Measurements from ENCODE around the gene MAD2L1BP.
"Not testable (repeated sequence)": the region's sequence is repeated elsewhere in the genome, so short reads cannot be mapped to it uniquely, and the experiment has no call there.

Gene MAD2L1BP

GRCh38 chr6:43627008-43627825 lies 8.4 kb upstream of the MAD2L1BP start:
- DNase-seq (ENCODE audit: low spot score), result no peak

- DNase-seq (ENCODE audit: low spot score), result peak; percentile 70
Measured at GRCh38 chr6:43628393-43629103, 7.1 kb upstream of the MAD2L1BP start.

- DNase-seq (ENCODE audit: low spot score), result peak; percentile 98
Measured at GRCh38 chr6:43629104-43629504, 6.5 kb upstream of the MAD2L1BP start, which contains the start of gene GTPBP2. TSS of gene GTPBP2 (minus strand) at chr6:43629264. CDS start at chr6:43629162, 102 bp downstream.

- peak; percentile 98 for DNase-seq (ENCODE audit: low spot score)
Measured at GRCh38 chr6:43629505-43630300, 5.9 kb upstream of the MAD2L1BP start.

- DNase-seq (ENCODE audit: low spot score), result no peak
Measured at GRCh38 chr6:43630980-43631619, 4.5 kb upstream of the MAD2L1BP start.

- not testable (repeated sequence) for DNase-seq (ENCODE audit: low spot score)
Measured at GRCh38 chr6:43633002-43633401, 2.6 kb upstream of the MAD2L1BP start.

- DNase-seq (ENCODE audit: low spot score), result no peak
Measured at GRCh38 chr6:43634702-43635303, 837 bp upstream of the MAD2L1BP start.

GRCh38 chr6:43636308-43636659 lies 644 bp downstream of the MAD2L1BP start:
- DNase-seq (ENCODE audit: low spot score), result no peak

- no peak for DNase-seq (ENCODE audit: low spot score)
Measured at GRCh38 chr6:43639984-43640800, 4.6 kb downstream of the MAD2L1BP start.

- peak; percentile 75 for DNase-seq (ENCODE audit: low spot score)
Measured at GRCh38 chr6:43644940-43645612, 9.4 kb downstream of the MAD2L1BP start, which contains the start of gene RSPH9. TSS of gene RSPH9 (plus strand) at chr6:43645036. CDS start at chr6:43645099, 63 bp downstream.

- no peak for DNase-seq (ENCODE audit: low spot score)
Measured at GRCh38 chr6:43645613-43645964, 9.9 kb downstream of the MAD2L1BP start.

GRCh38 chr6:43647613-43648012 lies 12.0 kb downstream of the MAD2L1BP start:
- DNase-seq (ENCODE audit: low spot score), result no peak

- no peak for DNase-seq (ENCODE audit: low spot score)
Measured at GRCh38 chr6:43648248-43648647, 12.6 kb downstream of the MAD2L1BP start.

GRCh38 chr6:43652822-43653221 lies 17.2 kb downstream of the MAD2L1BP start:
- not testable (repeated sequence) for DNase-seq (ENCODE audit: low spot score)

GRCh38 chr6:43657221-43657802 lies 21.7 kb downstream of the MAD2L1BP start:
- DNase-seq (ENCODE audit: low spot score), result no peak

GRCh38 chr6:43658161-43658560 lies 22.5 kb downstream of the MAD2L1BP start:
- no peak for DNase-seq (ENCODE audit: low spot score)

GRCh38 chr6:43662948-43663347 lies 27.3 kb downstream of the MAD2L1BP start:
- DNase-seq (ENCODE audit: low spot score), result not testable (repeated sequence)

GRCh38 chr6:43665376-43665775 lies 29.7 kb downstream of the MAD2L1BP start:
- DNase-seq (ENCODE audit: low spot score), result no peak

GRCh38 chr6:43666196-43666920 lies 30.7 kb downstream of the MAD2L1BP start:
- no peak for DNase-seq (ENCODE audit: low spot score)
